ENCODE measurements around the gene CADM2. TPM values are rescaled to one million over a fixed set of nuclear protein-coding genes. Genes with fewer than 3 reads are reported as not detected.

CADM2 gene
- total and polyA plus RNA-seq, 2 experiments from 2014 or later, result 2.9 to 7.8 TPM

GRCh38 chr3:85003479-85003878 lies 44.7 kb downstream of the CADM2 start:
- no peaks in the 10 kb centered on the region for H3K9me3 ChIP-seq (ENCODE audit: low read depth)
- no peak overlapping the region for H3K27ac ChIP-seq
- DNase-seq (ENCODE audit: low spot score), result no peak
- no peak overlapping the region for H3K4me2 ChIP-seq
- no peaks in the 10 kb centered on the region for H3K79me2 ChIP-seq
- H3K36me3 ChIP-seq (replicated peaks; ENCODE audit: insufficient read depth, low read depth), result no peaks in the 10 kb centered on the region
- TF ChIP-seq CTCF (IDR thresholded peaks at IDR 0.05; ENCODE audit: poor library complexity) (no peak), EZH2phosphoT487 (IDR thresholded peaks at IDR 0.05; ENCODE audit: low read depth, severe bottlenecking, unreplicated experiment) (no peak), EZH2 (IDR thresholded peaks at IDR 0.05; ENCODE audit: borderline replicate concordance) (no peak)
- no peaks in the 10 kb centered on the region for H4K20me1 ChIP-seq (ENCODE audit: insufficient read depth, poor library complexity, severe bottlenecking)
- H3K27me3 ChIP-seq, result no peaks in the 10 kb centered on the region
- no peak overlapping the region for H3K4me3 ChIP-seq
- H3K9me2 ChIP-seq (replicated peaks; ENCODE audit: insufficient read depth), result no peaks in the 10 kb centered on the region
- no peaks in the 10 kb centered on the region for H3K4me1 ChIP-seq (ENCODE audit: insufficient read depth)
- no peak overlapping the region for H2AFZ ChIP-seq

GRCh38 chr3:85004147-85004546 lies 45.4 kb downstream of the CADM2 start:
- Histone ChIP-seq H3K9me3 (ENCODE audit: low read depth) (no peaks in the 10 kb centered on the region), H3K4me3 (no peak overlapping the region), H2AFZ (no peak overlapping the region), H3K4me1 (ENCODE audit: insufficient read depth) (no peaks in the 10 kb centered on the region), H3K27me3 (no peaks in the 10 kb centered on the region), H4K20me1 (ENCODE audit: insufficient read depth, poor library complexity, severe bottlenecking) (no peaks in the 10 kb centered on the region), H3K79me2 (no peaks in the 10 kb centered on the region), H3K4me2 (no peak overlapping the region), H3K9me2 (replicated peaks; ENCODE audit: insufficient read depth) (no peaks in the 10 kb centered on the region), H3K36me3 (replicated peaks; ENCODE audit: insufficient read depth, low read depth) (no peaks in the 10 kb centered on the region), H3K27ac (no peak overlapping the region)
- 95% methylated on average over 3 of the region's 3 CpGs for WGBS (ENCODE audit: low lambda C conversion rate, missing lambda C conversion rate)
- no peak for DNase-seq (ENCODE audit: low spot score)
- TF ChIP-seq EZH2 (IDR thresholded peaks at IDR 0.05; ENCODE audit: borderline replicate concordance) (no peak), CTCF (IDR thresholded peaks at IDR 0.05; ENCODE audit: poor library complexity) (no peak), EZH2phosphoT487 (IDR thresholded peaks at IDR 0.05; ENCODE audit: low read depth, severe bottlenecking, unreplicated experiment) (no peak)

- H3K27ac ChIP-seq, result no peak overlapping the region
- no peaks in the 10 kb centered on the region for H3K79me2 ChIP-seq
- no peaks in the 10 kb centered on the region for H3K36me3 ChIP-seq (replicated peaks; ENCODE audit: insufficient read depth, low read depth)
- no peak overlapping the region for H3K4me3 ChIP-seq
- DNase-seq (ENCODE audit: low spot score), result no peak
- H3K4me1 ChIP-seq (ENCODE audit: insufficient read depth), result no peaks in the 10 kb centered on the region
- no peaks in the 10 kb centered on the region for H3K9me3 ChIP-seq (ENCODE audit: low read depth)
- H3K9me2 ChIP-seq (replicated peaks; ENCODE audit: insufficient read depth), result no peaks in the 10 kb centered on the region
- H3K27me3 ChIP-seq, result no peaks in the 10 kb centered on the region
- TF ChIP-seq EZH2 (IDR thresholded peaks at IDR 0.05; ENCODE audit: borderline replicate concordance), result no peak
- no peak for TF ChIP-seq CTCF (IDR thresholded peaks at IDR 0.05; ENCODE audit: poor library complexity)
- no peak for TF ChIP-seq EZH2phosphoT487 (IDR thresholded peaks at IDR 0.05; ENCODE audit: low read depth, severe bottlenecking, unreplicated experiment)
- H2AFZ ChIP-seq, result no peak overlapping the region
- no peaks in the 10 kb centered on the region for H4K20me1 ChIP-seq (ENCODE audit: insufficient read depth, poor library complexity, severe bottlenecking)
- 53% methylated on average over 1 of the region's 1 CpG for WGBS (ENCODE audit: low lambda C conversion rate, missing lambda C conversion rate)
- H3K4me2 ChIP-seq, result no peak overlapping the region
Observed at GRCh38 chr3:85005946-85006345, 47.2 kb downstream of the CADM2 start.

Measured in hepatocyte (in vitro differentiated cells).